BLaER1 treated with 17β-estradiol and CSF1 and Interleukin-3, amounts not matched to agents 10 nM and 100 nM (cell line): ENCODE results near the gene LKAAEAR1.
"Not testable (repeated sequence)": the region's sequence is repeated elsewhere in the genome, so short reads cannot be mapped to it uniquely, and the experiment has no call there.

Experiments
- H3K27ac ChIP-seq, 11 experiments: shearing (Covaris generic); formaldehyde crosslinking; 2 replicates each; pipeline ENCODE4 v1.8.1; 2022
- H3K27me3 ChIP-seq, 11 experiments: shearing (Covaris generic); formaldehyde crosslinking; 2 replicates each; pipeline ENCODE4 v1.8.1; 2022
- H3K36me3 ChIP-seq, 11 experiments: shearing (Covaris generic); formaldehyde crosslinking; 2 replicates each; pipeline ENCODE4 v1.8.1; 2022
- H3K4me1 ChIP-seq, 10 experiments: shearing (Covaris generic); formaldehyde crosslinking; 2 replicates each; pipeline ENCODE4 v1.8.1; 2022
- H3K4me2 ChIP-seq, 11 experiments: shearing (Covaris generic); formaldehyde crosslinking; 2 replicates each; pipeline ENCODE4 v1.8.1; 2022
- H3K4me3 ChIP-seq, 10 experiments: shearing (Covaris generic); formaldehyde crosslinking; 2 replicates each; pipeline ENCODE4 v1.8.1; 2022
- H3K9ac ChIP-seq, 11 experiments: shearing (Covaris generic); formaldehyde crosslinking; 2 replicates each; pipeline ENCODE4 v1.8.1; 2022
- H3K9me3 ChIP-seq, 11 experiments: shearing (Covaris generic); formaldehyde crosslinking; replicated peaks in 1 of 11; 2 replicates each; pipeline ENCODE4 v1.8.1; 2022
- H4K20me1 ChIP-seq, 11 experiments: shearing (Covaris generic); formaldehyde crosslinking; 2 replicates each; pipeline ENCODE4 v1.8.1; 2022
- Cebpa-rat ChIP-seq, 11 experiments: shearing (Covaris generic); IDR thresholded peaks; 2 replicates each; pipeline ENCODE4 v1.8.1; 2022

The LKAAEAR1 gene

GRCh38 chr20:64090165-64090564, 6.0 kb upstream of the LKAAEAR1 start:
- Histone ChIP-seq H3K9me3 (peaks cover 14 to 26% (median 24%) of the 10 kb centered on the region in 11 experiments), H3K36me3 (peaks cover 0 to 5% (median 0%) of the 10 kb centered on the region in 11 experiments; a peak in 3 of 22 replicates), H3K27me3 (peaks cover 17 to 37% (median 25%) of the 10 kb centered on the region in 11 experiments), H3K27ac (no peak overlapping the region), H4K20me1 (peaks cover 0 to 42% (median 21%) of the 10 kb centered on the region in 11 experiments; a peak in 16 of 22 replicates), H3K4me3 (no peak overlapping the region), H3K4me1 (peaks cover 0 to 9% (median 0%) of the 10 kb centered on the region in 10 experiments; a peak in 3 of 20 replicates), H3K9ac (no peak overlapping the region), H3K4me2 (no peak overlapping the region)
- no peak for TF ChIP-seq Cebpa-rat (IDR thresholded peaks at IDR 0.05)

- Histone ChIP-seq H4K20me1 (peaks cover 0 to 57% (median 31%) of the 10 kb centered on the region in 11 experiments; a peak in 19 of 22 replicates), H3K4me1 (peaks cover 6 to 21% (median 11%) of the 10 kb centered on the region in 10 experiments; a peak in 16 of 20 replicates), H3K9me3 (peaks cover 14 to 26% (median 24%) of the 10 kb centered on the region in 11 experiments), H3K27me3 (peaks cover 33 to 53% (median 40%) of the 10 kb centered on the region in 11 experiments)
- not testable (repeated sequence) for H3K9ac ChIP-seq, H3K27ac ChIP-seq, H3K4me2 ChIP-seq, H3K36me3 ChIP-seq, H3K4me3 ChIP-seq
These were observed 4.4 kb upstream of the LKAAEAR1 start for GRCh38 chr20:64088586-64088985.

GRCh38 chr20:64087226-64087825, 3.1 kb upstream of the LKAAEAR1 start:
- H3K4me3 ChIP-seq, H3K9ac ChIP-seq, H3K27ac ChIP-seq, H3K4me2 ChIP-seq, H3K36me3 ChIP-seq: not testable (repeated sequence)
- Histone ChIP-seq H3K27me3 (peaks cover 35 to 61% (median 46%) of the 10 kb centered on the region in 11 experiments), H4K20me1 (peaks cover 0 to 55% (median 28%) of the 10 kb centered on the region in 11 experiments; a peak in 19 of 22 replicates), H3K4me1 (peaks cover 17 to 25% (median 22%) of the 10 kb centered on the region in 10 experiments), H3K9me3 (peaks cover 14 to 26% (median 24%) of the 10 kb centered on the region in 11 experiments)

- Histone ChIP-seq H3K4me3 (no peak overlapping the region), H3K36me3 (peaks cover 0 to 5% (median 0%) of the 10 kb centered on the region in 11 experiments; a peak in 3 of 22 replicates), H3K4me2 (no peak overlapping the region), H3K9ac (no peak overlapping the region), H4K20me1 (peaks cover 0 to 57% (median 26%) of the 10 kb centered on the region in 11 experiments; a peak in 17 of 22 replicates), H3K4me1 (peaks cover 22 to 28% (median 26%) of the 10 kb centered on the region in 10 experiments), H3K27ac (no peak overlapping the region), H3K27me3 (peaks cover 35 to 61% (median 46%) of the 10 kb centered on the region in 11 experiments), H3K9me3 (peaks cover 14 to 26% (median 24%) of the 10 kb centered on the region in 11 experiments)
- TF ChIP-seq Cebpa-rat (IDR thresholded peaks at IDR 0.05): no peak
These were observed 2.6 kb upstream of the LKAAEAR1 start for GRCh38 chr20:64086801-64087200.

GRCh38 chr20:64084685-64085152, 521 bp upstream of the LKAAEAR1 start:
- peaks cover 0 to 5% (median 0%) of the 10 kb centered on the region in 11 experiments; a peak in 3 of 22 replicates for H3K36me3 ChIP-seq
- peak overlapping the region in 10 of 11 experiments; percentile 91 to 100 (median 99); a peak in 17 of 22 replicates for H3K4me2 ChIP-seq
- H3K9me3 ChIP-seq: peaks cover 14 to 26% (median 24%) of the 10 kb centered on the region in 11 experiments
- peak overlapping the region in 1 of 10 experiments; percentile 76; a peak in 2 of 20 replicates for H3K4me3 ChIP-seq
- H3K9ac ChIP-seq: no peak overlapping the region
- TF ChIP-seq Cebpa-rat (IDR thresholded peaks at IDR 0.05): no peak
- H3K4me1 ChIP-seq: peaks cover 38 to 46% (median 44%) of the 10 kb centered on the region in 10 experiments
- peaks cover 0 to 45% (median 23%) of the 10 kb centered on the region in 11 experiments; a peak in 17 of 22 replicates for H4K20me1 ChIP-seq
- H3K27me3 ChIP-seq: peaks cover 35 to 60% (median 46%) of the 10 kb centered on the region in 11 experiments
- no peak overlapping the region for H3K27ac ChIP-seq

GRCh38 chr20:64083378-64083803, 807 bp downstream of the LKAAEAR1 start:
- peaks cover 0 to 5% (median 0%) of the 10 kb centered on the region in 11 experiments; a peak in 3 of 22 replicates for H3K36me3 ChIP-seq
- peak overlapping the region in 2 of 11 experiments; percentile 27 to 35; a peak in 6 of 22 replicates for H3K27ac ChIP-seq
- peaks cover 14 to 26% (median 23%) of the 10 kb centered on the region in 11 experiments for H3K9me3 ChIP-seq
- H3K9ac ChIP-seq: peak overlapping the region; percentile 44 to 75 (median 68); a peak in 20 of 22 replicates
- TF ChIP-seq Cebpa-rat (IDR thresholded peaks at IDR 0.05): no peak
- H3K4me1 ChIP-seq: peaks cover 38 to 54% (median 44%) of the 10 kb centered on the region in 10 experiments
- peaks cover 31 to 47% (median 41%) of the 10 kb centered on the region in 11 experiments for H3K27me3 ChIP-seq
- H3K4me2 ChIP-seq: peak overlapping the region; percentile 91 to 100 (median 99)
- peak overlapping the region; percentile 52 to 76 (median 68) for H3K4me3 ChIP-seq
- H4K20me1 ChIP-seq: peaks cover 3 to 34% (median 14%) of the 10 kb centered on the region in 11 experiments; a peak in 16 of 22 replicates

- no peak for TF ChIP-seq Cebpa-rat (IDR thresholded peaks at IDR 0.05)
- peaks cover 11 to 21% (median 19%) of the 10 kb centered on the region in 11 experiments for H3K9me3 ChIP-seq
- peaks cover 38 to 59% (median 48%) of the 10 kb centered on the region in 10 experiments for H3K4me1 ChIP-seq
- H3K27ac ChIP-seq: no peak overlapping the region; a peak in 4 of 22 replicates
- H4K20me1 ChIP-seq: peaks cover 8 to 38% (median 16%) of the 10 kb centered on the region in 11 experiments; a peak in 19 of 22 replicates
- peaks cover 26 to 43% (median 38%) of the 10 kb centered on the region in 11 experiments for H3K27me3 ChIP-seq
- peak overlapping the region; percentile 35 to 73 (median 66); a peak in 20 of 22 replicates for H3K9ac ChIP-seq
- H3K4me3 ChIP-seq: peak overlapping the region; percentile 52 to 76 (median 68)
- H3K36me3 ChIP-seq: peaks cover 0 to 5% (median 0%) of the 10 kb centered on the region in 11 experiments; a peak in 3 of 22 replicates
- peak overlapping the region; percentile 91 to 100 (median 99) for H3K4me2 ChIP-seq
These were observed 1.3 kb downstream of the LKAAEAR1 start for GRCh38 chr20:64082820-64083377.

- Histone ChIP-seq H3K4me1 (peaks cover 38 to 66% (median 54%) of the 10 kb centered on the region in 10 experiments), H3K9me3 (peaks cover 5 to 15% (median 13%) of the 10 kb centered on the region in 11 experiments), H3K27ac (peak overlapping the region in 4 of 11 experiments; percentile 10 to 33 (median 19); a peak in 5 of 22 replicates), H3K36me3 (peaks cover 0 to 5% (median 0%) of the 10 kb centered on the region in 11 experiments; a peak in 1 of 22 replicates), H3K9ac (peak overlapping the region in 9 of 11 experiments; percentile 8 to 59 (median 41); a peak in 14 of 22 replicates), H3K4me3 (peak overlapping the region in 8 of 10 experiments; percentile 10 to 65 (median 42); a peak in 10 of 20 replicates), H3K27me3 (peaks cover 26 to 42% (median 38%) of the 10 kb centered on the region in 11 experiments), H3K4me2 (peak overlapping the region; percentile 91 to 100 (median 99)), H4K20me1 (peaks cover 11 to 43% (median 19%) of the 10 kb centered on the region in 11 experiments; a peak in 19 of 22 replicates)
- no peak for TF ChIP-seq Cebpa-rat (IDR thresholded peaks at IDR 0.05)
These were observed 2.0 kb downstream of the LKAAEAR1 start for GRCh38 chr20:64082126-64082731.
